Upper lobe of right lung (tissue), 1 donor: ENCODE data around the gene AHNAK. TPM values are rescaled to one million over a fixed set of nuclear protein-coding genes. Genes with fewer than 3 reads are reported as not detected.
"Not testable (repeated sequence)": the region's sequence is repeated elsewhere in the genome, so short reads cannot be mapped to it uniquely, and the experiment has no call there.

Source experiments
- ATAC-seq: fragments of 200-7000 bp; cut with Tn5 transposase; one replicate; pipeline ENCODE4 v1.9.1; 2020; ENCODE audit warnings: mild to moderate bottlenecking, moderate library complexity
- DNase-seq: peaks from one replicate; pipeline ENCODE4 v3.0.0-alpha.2; 2020
- H3K27ac ChIP-seq: fragments of 200-600 bp; one replicate; pipeline ENCODE4 v1.8.0; 2022
- H3K27me3 ChIP-seq: fragments of 200-600 bp; one replicate; pipeline ENCODE4 v1.8.0; 2022; ENCODE audit warnings: mild to moderate bottlenecking
- H3K36me3 ChIP-seq: fragments of 200-600 bp; one replicate; pipeline ENCODE4 v1.8.0; 2022
- H3K4me1 ChIP-seq: fragments of 200-600 bp; one replicate; pipeline ENCODE4 v1.8.0; 2022
- H3K4me3 ChIP-seq: fragments of 200-600 bp; one replicate; pipeline ENCODE4 v1.8.0; 2022; ENCODE audit warnings: mild to moderate bottlenecking
- H3K9me3 ChIP-seq: fragments of 200-600 bp; one replicate; pipeline ENCODE4 v1.8.0; 2022
- intact Hi-C: fragments of 100-400 bp; cut with DNase I; formaldehyde crosslinking; loops from one replicate; pipeline ENCODE4 v1.11.0; 2022
- total RNA-seq: library from RNA; stranded (reverse); fragmentation: NEBNext Ultra II Directional; extraction: Animal tissue kit (Norgen Biotek cat#: 25700); gene quantifications from one replicate; pipeline ENCODE4 v1.2.1, GENCODE V29; 2021
- TF ChIP-seq, protein P1 (sequence below): fragments of 200-600 bp; IDR thresholded peaks from one replicate; pipeline ENCODE4 v1.8.0; 2022; ENCODE audit warnings: antibody characterized with exemption
- donor health status: DM: no; HTN: yes; CAD: no; lungs with severe emphysema.

The AHNAK gene
- total RNA-seq, 1 donor from 2014 or later = 819 TPM

GRCh38 chr11:62499944-62500649 lies 46.5 kb downstream of the AHNAK start:
- DNase-seq = no peak
- H3K4me1 ChIP-seq = peaks cover 23% of the 10 kb centered on the region
- H3K9me3 ChIP-seq = no peaks in the 10 kb centered on the region
- intact Hi-C loops = no loop called here
- ATAC-seq = peak; percentile 34
- H3K36me3 ChIP-seq = no peaks in the 10 kb centered on the region
- H3K27ac ChIP-seq = no peak overlapping the region
- TF ChIP-seq, protein P1, sequence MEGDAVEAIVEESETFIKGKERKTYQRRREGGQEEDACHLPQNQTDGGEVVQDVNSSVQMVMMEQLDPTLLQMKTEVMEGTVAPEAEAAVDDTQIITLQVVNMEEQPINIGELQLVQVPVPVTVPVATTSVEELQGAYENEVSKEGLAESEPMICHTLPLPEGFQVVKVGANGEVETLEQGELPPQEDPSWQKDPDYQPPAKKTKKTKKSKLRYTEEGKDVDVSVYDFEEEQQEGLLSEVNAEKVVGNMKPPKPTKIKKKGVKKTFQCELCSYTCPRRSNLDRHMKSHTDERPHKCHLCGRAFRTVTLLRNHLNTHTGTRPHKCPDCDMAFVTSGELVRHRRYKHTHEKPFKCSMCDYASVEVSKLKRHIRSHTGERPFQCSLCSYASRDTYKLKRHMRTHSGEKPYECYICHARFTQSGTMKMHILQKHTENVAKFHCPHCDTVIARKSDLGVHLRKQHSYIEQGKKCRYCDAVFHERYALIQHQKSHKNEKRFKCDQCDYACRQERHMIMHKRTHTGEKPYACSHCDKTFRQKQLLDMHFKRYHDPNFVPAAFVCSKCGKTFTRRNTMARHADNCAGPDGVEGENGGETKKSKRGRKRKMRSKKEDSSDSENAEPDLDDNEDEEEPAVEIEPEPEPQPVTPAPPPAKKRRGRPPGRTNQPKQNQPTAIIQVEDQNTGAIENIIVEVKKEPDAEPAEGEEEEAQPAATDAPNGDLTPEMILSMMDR = no peak
- H3K27me3 ChIP-seq = no peaks in the 10 kb centered on the region
- H3K4me3 ChIP-seq = no peak overlapping the region

DNA sequence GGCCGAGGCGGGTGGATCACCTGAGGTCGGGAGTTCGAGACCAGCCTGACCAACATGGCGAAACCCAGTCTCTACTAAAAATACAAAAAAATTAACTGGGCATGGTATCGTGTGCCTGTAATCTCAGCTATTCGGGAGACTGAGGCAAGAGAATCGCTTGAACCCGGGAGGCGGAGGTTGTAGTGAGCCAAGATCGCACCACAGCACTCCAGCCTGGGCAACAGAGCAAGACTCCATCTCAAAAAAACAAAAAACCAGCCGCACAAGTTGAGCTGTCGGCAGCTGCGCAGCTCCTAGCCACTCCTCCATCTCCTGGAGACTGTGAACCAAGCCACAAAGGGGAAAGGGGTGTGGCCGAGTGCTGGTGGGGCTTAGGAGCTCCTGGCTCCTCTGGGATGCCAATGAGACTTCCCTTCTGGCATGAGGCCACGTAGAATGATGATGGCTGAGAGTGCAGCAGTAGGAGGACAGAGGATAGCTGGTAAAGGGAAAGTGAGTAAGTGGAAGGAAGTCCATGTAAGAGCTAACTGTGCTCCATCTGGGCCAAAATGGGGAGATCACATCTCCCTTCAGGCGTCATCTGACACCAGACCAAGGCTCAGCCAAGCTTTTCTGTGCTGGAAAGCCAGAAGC lies 47.2 kb downstream of the AHNAK start:
- H3K9me3 ChIP-seq, H3K27me3 ChIP-seq, H3K4me3 ChIP-seq, DNase-seq, H3K36me3 ChIP-seq, H3K27ac ChIP-seq, intact Hi-C loops: not testable (repeated sequence)
- peaks cover 20% of the 10 kb centered on the region for H3K4me1 ChIP-seq
- peak; percentile 19 for ATAC-seq

GRCh38 chr11:62498492-62499286 lies 47.9 kb downstream of the AHNAK start:
- intact Hi-C loops = no loop called here
- no peak overlapping the region for H3K4me3 ChIP-seq
- ATAC-seq (no peak), DNase-seq (no peak)
- no peaks in the 10 kb centered on the region for H3K27me3 ChIP-seq
- H3K27ac ChIP-seq = no peak overlapping the region
- peaks cover 20% of the 10 kb centered on the region for H3K4me1 ChIP-seq
- no peaks in the 10 kb centered on the region for H3K9me3 ChIP-seq
- no peaks in the 10 kb centered on the region for H3K36me3 ChIP-seq
- TF ChIP-seq, protein P1 = no peak

GRCh38 chr11:62498031-62498430 lies 48.6 kb downstream of the AHNAK start:
- H3K27ac ChIP-seq = no peak overlapping the region
- DNase-seq = no peak
- no peaks in the 10 kb centered on the region for H3K9me3 ChIP-seq
- no peak for ATAC-seq
- H3K36me3 ChIP-seq = no peaks in the 10 kb centered on the region
- H3K4me3 ChIP-seq = no peak overlapping the region
- TF ChIP-seq, protein P1 = no peak
- H3K4me1 ChIP-seq = peaks cover 20% of the 10 kb centered on the region
- H3K27me3 ChIP-seq = no peaks in the 10 kb centered on the region
- intact Hi-C loops = no loop called here

- Histone ChIP-seq H3K4me3 (no peak overlapping the region), H3K4me1 (peaks cover 14% of the 10 kb centered on the region), H3K9me3 (no peaks in the 10 kb centered on the region), H3K27me3 (no peaks in the 10 kb centered on the region), H3K27ac (no peak overlapping the region), H3K36me3 (no peaks in the 10 kb centered on the region)
- peak; percentile 85 for ATAC-seq
- intact Hi-C loops = no loop called here
- TF ChIP-seq, protein P1 = peak; percentile 40
- DNase-seq = no peak
Measured at GRCh38 chr11:62497132-62497801, 49.3 kb downstream of the AHNAK start.
